ENCODE results near the gene TBXT.

TBXT gene

DNA sequence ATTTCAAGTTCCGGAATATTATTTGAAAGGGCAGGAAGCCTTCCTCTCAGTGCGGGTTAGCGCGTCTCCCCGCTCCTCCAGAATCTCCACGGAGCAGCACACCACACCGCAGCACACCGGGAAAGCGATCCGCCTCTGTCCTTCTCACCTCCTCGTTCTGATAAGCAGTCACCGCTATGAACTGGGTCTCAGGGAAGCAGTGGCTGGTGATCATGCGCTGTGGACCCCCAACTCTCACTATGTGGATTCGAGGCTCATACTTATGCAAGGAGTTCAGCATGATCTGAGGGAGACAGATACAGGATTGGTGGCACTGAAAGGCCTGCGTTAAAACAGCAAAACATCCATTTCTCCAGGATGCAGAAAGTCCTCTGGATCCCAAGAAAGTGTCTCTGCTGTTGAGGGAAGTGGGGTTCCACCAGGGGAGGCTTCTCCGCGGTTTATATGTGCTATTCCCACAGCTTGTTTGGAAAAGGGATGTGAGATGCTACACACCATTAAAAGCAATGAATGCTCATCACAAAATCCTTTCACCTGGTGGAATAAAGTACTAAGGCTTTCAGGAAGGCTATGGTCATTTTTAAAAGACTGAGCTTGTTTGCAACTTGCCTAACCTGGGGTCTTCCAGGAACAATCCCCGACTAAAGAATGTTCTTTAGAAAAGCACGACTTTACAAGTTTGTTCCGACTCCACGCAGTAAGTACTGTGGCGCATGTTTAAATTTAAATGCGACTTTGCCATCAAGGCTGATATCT, 1.9 kb downstream of the TBXT start:
- no peak overlapping the region for H3K4me3 ChIP-seq (ENCODE audit: low read depth, low read length)
- H3K9me3 ChIP-seq (ENCODE audit: control insufficient read depth, insufficient read depth, low read depth, low read length) = no peaks in the 10 kb centered on the region
- no peaks in the 10 kb centered on the region for H3K36me3 ChIP-seq (ENCODE audit: control insufficient read depth in 2 of 2, insufficient read depth in 1 of 2, low read length in 2 of 2)
- H3K4me1 ChIP-seq (ENCODE audit: control insufficient read depth, insufficient read depth, low read length) = no peaks in the 10 kb centered on the region; the same call in 1 of the 2 replicates
- H3K27ac ChIP-seq (ENCODE audit: extremely low read depth, low read depth, low read length) = no peak overlapping the region
- CTCF ChIA-PET = interaction anchor here (1.1 to 1.6 kb wide), 4 partner anchors 9 to 275 kb away, joined by 3 to 10 read pairs (median 6); no protein-coding TSS in a partner anchor
- no peak for TF ChIP-seq ZNF585B (tag by site-specific recombination; IDR thresholded peaks at IDR 0.05)
- TF ChIP-seq WT1 (tag by site-specific recombination; IDR thresholded peaks at IDR 0.05) = no peak
- no peak for TF ChIP-seq ZNF629 (tag by site-specific recombination; IDR thresholded peaks at IDR 0.05)
- no peak for TF ChIP-seq ZNF248 (tag by site-specific recombination; IDR thresholded peaks at IDR 0.05)
- no peak for TF ChIP-seq HOXD13 (CRISPR knock-in tag; IDR thresholded peaks at IDR 0.05; ENCODE audit: borderline replicate concordance)
- no peak for TF ChIP-seq ZNF280C (tag by site-specific recombination; IDR thresholded peaks at IDR 0.05)
- TF ChIP-seq, protein P1, sequence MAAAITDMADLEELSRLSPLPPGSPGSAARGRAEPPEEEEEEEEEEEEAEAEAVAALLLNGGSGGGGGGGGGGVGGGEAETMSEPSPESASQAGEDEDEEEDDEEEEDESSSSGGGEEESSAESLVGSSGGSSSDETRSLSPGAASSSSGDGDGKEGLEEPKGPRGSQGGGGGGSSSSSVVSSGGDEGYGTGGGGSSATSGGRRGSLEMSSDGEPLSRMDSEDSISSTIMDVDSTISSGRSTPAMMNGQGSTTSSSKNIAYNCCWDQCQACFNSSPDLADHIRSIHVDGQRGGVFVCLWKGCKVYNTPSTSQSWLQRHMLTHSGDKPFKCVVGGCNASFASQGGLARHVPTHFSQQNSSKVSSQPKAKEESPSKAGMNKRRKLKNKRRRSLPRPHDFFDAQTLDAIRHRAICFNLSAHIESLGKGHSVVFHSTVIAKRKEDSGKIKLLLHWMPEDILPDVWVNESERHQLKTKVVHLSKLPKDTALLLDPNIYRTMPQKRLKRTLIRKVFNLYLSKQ (tag by site-specific recombination; IDR thresholded peaks at IDR 0.05; ENCODE audit: borderline replicate concordance) = no peak
- no peak for TF ChIP-seq SP2 (tag by site-specific recombination; IDR thresholded peaks at IDR 0.05)
- TF ChIP-seq, protein P2, sequence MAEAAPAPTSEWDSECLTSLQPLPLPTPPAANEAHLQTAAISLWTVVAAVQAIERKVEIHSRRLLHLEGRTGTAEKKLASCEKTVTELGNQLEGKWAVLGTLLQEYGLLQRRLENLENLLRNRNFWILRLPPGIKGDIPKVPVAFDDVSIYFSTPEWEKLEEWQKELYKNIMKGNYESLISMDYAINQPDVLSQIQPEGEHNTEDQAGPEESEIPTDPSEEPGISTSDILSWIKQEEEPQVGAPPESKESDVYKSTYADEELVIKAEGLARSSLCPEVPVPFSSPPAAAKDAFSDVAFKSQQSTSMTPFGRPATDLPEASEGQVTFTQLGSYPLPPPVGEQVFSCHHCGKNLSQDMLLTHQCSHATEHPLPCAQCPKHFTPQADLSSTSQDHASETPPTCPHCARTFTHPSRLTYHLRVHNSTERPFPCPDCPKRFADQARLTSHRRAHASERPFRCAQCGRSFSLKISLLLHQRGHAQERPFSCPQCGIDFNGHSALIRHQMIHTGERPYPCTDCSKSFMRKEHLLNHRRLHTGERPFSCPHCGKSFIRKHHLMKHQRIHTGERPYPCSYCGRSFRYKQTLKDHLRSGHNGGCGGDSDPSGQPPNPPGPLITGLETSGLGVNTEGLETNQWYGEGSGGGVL (tag by site-specific recombination; IDR thresholded peaks at IDR 0.05) = no peak
- TF ChIP-seq ZNF221 (tag by site-specific recombination; IDR thresholded peaks at IDR 0.05; ENCODE audit: borderline replicate concordance) = no peak
- POLR2A ChIA-PET = no interaction called here

GRCh38 chr6:166162599-166163342, 4.9 kb downstream of the TBXT start:
- no peaks in the 10 kb centered on the region for H3K36me3 ChIP-seq (ENCODE audit: control insufficient read depth in 2 of 2, insufficient read depth in 1 of 2, low read length in 2 of 2)
- no peak overlapping the region for H3K27ac ChIP-seq (ENCODE audit: extremely low read depth, low read depth, low read length)
- ChIA-PET CTCF (interaction anchor here (0.6 kb wide), 2 partner anchors 39 to 106 kb away, joined by 3 read pairs; no protein-coding TSS in a partner anchor), POLR2A (no interaction called here)
- no peaks in the 10 kb centered on the region for H3K4me1 ChIP-seq (ENCODE audit: control insufficient read depth, insufficient read depth, low read length)
- H3K4me3 ChIP-seq (ENCODE audit: low read depth, low read length) = no peak overlapping the region
- H3K9me3 ChIP-seq (ENCODE audit: control insufficient read depth, insufficient read depth, low read depth, low read length) = no peaks in the 10 kb centered on the region
- TF ChIP-seq OVOL3 (tag by site-specific recombination; IDR thresholded peaks at IDR 0.05) (no peak), REST (tag by site-specific recombination; IDR thresholded peaks at IDR 0.05) (no peak), ZNF302 (tag by site-specific recombination; IDR thresholded peaks at IDR 0.05; ENCODE audit: low read depth) (no peak), ZNF221 (tag by site-specific recombination; IDR thresholded peaks at IDR 0.05; ENCODE audit: borderline replicate concordance) (no peak), ZNF843 (tag by site-specific recombination; IDR thresholded peaks at IDR 0.05) (no peak), ZNF548 (tag by site-specific recombination; IDR thresholded peaks at IDR 0.05) (no peak), ZSCAN30 (tag by site-specific recombination; IDR thresholded peaks at IDR 0.05) (no peak), ZNF549 (tag by site-specific recombination; IDR thresholded peaks at IDR 0.05) (no peak), ZNF600 (tag by site-specific recombination; IDR thresholded peaks at IDR 0.05) (no peak), ZNF354C (tag by site-specific recombination; IDR thresholded peaks at IDR 0.05; ENCODE audit: borderline replicate concordance, low read depth) (no peak), ZNF677 (tag by site-specific recombination; IDR thresholded peaks at IDR 0.05) (no peak), ZNF248 (tag by site-specific recombination; IDR thresholded peaks at IDR 0.05) (no peak), ZNF529 (tag by site-specific recombination; IDR thresholded peaks at IDR 0.05; ENCODE audit: insufficient replicate concordance) (no peak), ZFHX2 (tag by site-specific recombination; conservative IDR thresholded peaks at IDR 0.05) (no peak), ZSCAN4 (tag by site-specific recombination; IDR thresholded peaks at IDR 0.05) (no peak)
